Activated CD8-positive, alpha-beta memory T cell treated with anti-CD3 and anti-CD28 coated beads for 36 hours (primary cell): ENCODE results near the gene BCAN. TPM values are rescaled to one million over a fixed set of nuclear protein-coding genes. Genes with fewer than 3 reads are reported as not detected.

Source experiments
- CTCF ChIA-PET: fragments of 350-600 bp; sonication (Branson Sonifier 250); formaldehyde crosslinking; loops from one replicate; lab custom pipeline; 2021; ENCODE audit warnings: antibody characterized with exemption; lab: Charles Lee
- POLR2A ChIA-PET: fragments of 350-600 bp; sonication (Branson Sonifier 250); formaldehyde crosslinking; loops from one replicate; lab custom pipeline; 2021; ENCODE audit warnings: antibody characterized with exemption; lab: Charles Lee
- total RNA-seq, 2 experiments: library from RNA; stranded (reverse); gene quantifications; one replicate each; pipeline ENCODE4 v1.2.3, GENCODE V29; 2021

The BCAN gene
- total RNA-seq, 2 experiments from 2014 or later, result not detected

DNA sequence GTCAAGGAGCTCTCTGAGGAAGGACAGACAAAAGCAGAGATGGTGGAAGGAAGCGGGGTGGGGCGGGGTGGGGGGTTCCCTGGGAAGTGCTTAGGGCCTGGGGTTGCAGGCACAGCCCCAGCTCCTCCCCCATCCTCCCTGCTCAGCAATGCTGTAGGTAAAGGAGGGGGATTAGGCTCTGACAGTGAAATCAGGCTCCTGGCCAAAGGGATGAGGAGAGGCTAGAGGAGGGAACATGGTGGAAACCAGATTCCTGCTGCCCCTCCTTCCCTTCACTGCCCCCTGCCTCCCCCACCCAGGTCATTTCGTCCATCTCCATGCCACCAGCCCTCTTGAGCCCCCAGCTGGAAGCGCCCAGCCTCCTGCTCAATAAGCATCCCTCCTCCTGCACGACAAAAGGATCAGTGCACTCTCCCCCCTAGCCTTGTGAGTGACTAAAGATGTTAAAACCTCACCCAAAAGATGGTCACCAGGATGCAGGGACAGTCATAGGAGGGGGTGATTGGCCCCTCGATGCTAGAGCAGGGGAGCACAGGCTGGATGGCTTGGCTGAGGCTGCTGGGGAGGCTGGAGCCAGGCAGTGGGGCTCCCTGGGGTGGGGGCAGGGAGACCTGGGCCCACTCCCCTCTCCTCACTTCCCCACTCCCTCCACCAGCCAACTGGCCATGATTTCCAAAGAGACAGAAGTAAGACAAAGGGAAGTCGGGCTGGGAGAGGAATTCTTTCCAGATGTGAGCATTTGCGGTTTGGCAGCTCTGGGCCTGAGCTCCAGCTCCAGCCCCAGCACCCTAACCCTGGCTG is 65.7 kb downstream of the BCAN start:
- ChIA-PET POLR2A (interaction anchor here (0.9 to 2.6 kb wide), 4 partner anchors 14 to 61 kb away, joined by 3 to 10 read pairs (median 4); no protein-coding TSS in a partner anchor), CTCF (interaction anchor here (1.0 to 10.5 kb wide), 10 partner anchors 8 to 220 kb away, joined by 3 to 119 read pairs (median 12); partner anchors contain the start of genes ISG20L2, METTL25B and NES)

DNA sequence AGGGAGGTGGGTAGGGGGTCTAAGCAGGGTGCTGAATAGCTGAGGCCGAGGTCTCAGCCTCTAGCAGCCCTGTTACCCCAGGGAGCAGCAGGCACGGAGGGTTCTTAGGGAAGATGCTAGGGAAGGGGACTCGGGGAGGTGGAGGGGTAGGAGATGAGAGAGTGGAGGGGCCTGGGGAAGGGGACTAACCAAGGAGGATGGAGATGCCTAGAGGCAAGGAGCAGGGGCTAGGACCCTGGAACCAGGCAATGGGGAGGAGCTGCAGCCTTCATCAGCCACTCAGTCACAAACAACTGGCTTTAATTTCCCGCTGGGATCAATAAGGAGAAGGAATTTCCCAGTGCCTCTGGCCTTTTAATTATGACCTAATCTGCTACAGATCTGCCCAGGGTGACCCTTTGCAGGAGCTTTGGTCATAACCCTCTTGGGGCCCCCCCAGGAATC is 66.3 kb downstream of the BCAN start:
- CTCF ChIA-PET, result interaction anchor here (0.7 to 10.5 kb wide), 5 partner anchors 18 to 49 kb away, joined by 3 to 119 read pairs (median 25); partner anchors contain the start of genes ISG20L2 and METTL25B
- POLR2A ChIA-PET, result interaction anchor here (1.2 kb wide), 1 partner anchor 19 kb away, joined by 4 read pairs; no protein-coding TSS in a partner anchor

DNA sequence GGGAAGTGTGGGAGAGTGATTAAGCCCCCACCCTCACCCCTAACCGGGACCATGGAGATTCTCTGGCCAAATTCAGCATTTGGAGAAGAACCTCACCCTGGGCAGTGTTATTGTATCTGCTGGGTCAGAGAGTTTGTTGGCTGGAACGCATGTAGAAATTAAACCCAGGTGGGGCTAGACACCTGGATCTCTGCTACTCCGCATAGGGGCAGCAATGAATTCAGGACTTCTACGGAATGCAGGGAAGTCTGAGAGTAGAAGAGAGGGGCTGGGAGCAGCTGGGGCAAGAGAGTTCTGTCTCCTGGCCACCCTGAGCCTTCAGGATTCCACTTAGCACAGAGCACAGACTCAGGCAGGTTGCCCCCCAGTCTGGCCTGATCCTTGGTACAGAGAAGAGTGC is 67.1 kb downstream of the BCAN start:
- POLR2A ChIA-PET, result interaction anchor here (1.2 kb wide), 1 partner anchor 18 kb away, joined by 4 read pairs; no protein-coding TSS in a partner anchor
- CTCF ChIA-PET, result interaction anchor here (0.7 to 6.3 kb wide), 3 partner anchors 18 to 48 kb away, joined by 3 to 61 read pairs (median 6); partner anchors contain the start of genes ISG20L2 and METTL25B

Other genes starting within 250 kb of the BCAN start
- 10 to 100 TPM; 30.8 to 31.8 TPM for gene MEF2D, start 141.3 kb upstream of the BCAN start, total RNA-seq
- 1 to 10 TPM; 8.6 to 9.3 TPM for gene IQGAP3, start 69.6 kb upstream of the BCAN start, total RNA-seq
- 10 to 100 TPM in 1 of 2 experiments, 1 to 10 TPM in 1; 9.3 to 10.7 TPM for gene TTC24, start 62.4 kb upstream of the BCAN start, total RNA-seq
- gene NAXE, start 50.3 kb upstream of the BCAN start, total RNA-seq, result 10 to 100 TPM; 66.3 to 73.9 TPM
- gene GPATCH4, start 40.6 kb upstream of the BCAN start, total RNA-seq, result 100 to 1,000 TPM; 109 to 113 TPM
- gene HAPLN2, start 22.7 kb upstream of the BCAN start, total RNA-seq, result not detected
- gene NES, start 35.3 kb downstream of the BCAN start, total RNA-seq, result not detected
- under 1 TPM; 0.78 to 0.89 TPM for gene CRABP2, start 63.5 kb downstream of the BCAN start, total RNA-seq
- 10 to 100 TPM; 29.0 to 33.3 TPM for gene METTL25B, start 86.4 kb downstream of the BCAN start, total RNA-seq
- gene ISG20L2, start 86.6 kb downstream of the BCAN start, total RNA-seq, result 10 to 100 TPM; 69.9 to 78.5 TPM
- gene MRPL24, start 99.0 kb downstream of the BCAN start, total RNA-seq, result 100 to 1,000 TPM; 115 to 122 TPM
- gene HDGF, start 109.6 kb downstream of the BCAN start, total RNA-seq, result 100 to 1,000 TPM; 303 to 315 TPM
- gene PRCC, start 125.4 kb downstream of the BCAN start, total RNA-seq, result 10 to 100 TPM; 90.3 to 99.2 TPM
- 100 to 1,000 TPM; 233 to 237 TPM for gene SH2D2A, start 174.7 kb downstream of the BCAN start, total RNA-seq
- gene INSRR, start 217.0 kb downstream of the BCAN start, total RNA-seq, result not detected
- gene NTRK1, start 218.7 kb downstream of the BCAN start, total RNA-seq, result 1 to 10 TPM; 3.5 to 3.6 TPM